Breast epithelium (tissue), 3 donors: ENCODE data around the gene ANO7.

Experiments used
- CTCF ChIP-seq, 3 donors: fragments of 450-650 bp; IDR thresholded peaks; one replicate each; pipeline ENCODE4 v1.5.1; 2016 to 2017; ENCODE audit warnings: antibody characterized with exemption in 3 of 3, mild to moderate bottlenecking in 3 of 3, moderate library complexity in 3 of 3
- POLR2A ChIP-seq: fragments of 450-650 bp; IDR thresholded peaks from one replicate; pipeline ENCODE4 v1.6.1; 2016; ENCODE audit warnings: antibody characterized with exemption, mild to moderate bottlenecking, moderate library complexity

GRCh38 chr2:241270531-241270930 lies 82.1 kb downstream of the ANO7 start:
- TF ChIP-seq CTCF (IDR thresholded peaks at IDR 0.05) (no peak), POLR2A (no peak)
